Tongue (tissue), 2 donors: Measurements from ENCODE around the gene PATE4. TPM values are rescaled to one million over a fixed set of nuclear protein-coding genes. Genes with fewer than 3 reads are reported as not detected.
A peak's percentile ranks its signal among the peaks of the same experiment; 100 is the strongest.

ENCODE experiments used
- DNase-seq: peaks from one replicate; pipeline ENCODE4 v3.0.0-alpha.2; 2015
- total RNA-seq: library from RNA; depleted of rRNA; stranded (reverse); fragments of >200 nt; gene quantifications from one replicate; pipeline ENCODE4 v1.2.3, GENCODE V29; 2014

PATE4 gene
- total RNA-seq, 1 donor from 2014 or later: not detected

DNA sequence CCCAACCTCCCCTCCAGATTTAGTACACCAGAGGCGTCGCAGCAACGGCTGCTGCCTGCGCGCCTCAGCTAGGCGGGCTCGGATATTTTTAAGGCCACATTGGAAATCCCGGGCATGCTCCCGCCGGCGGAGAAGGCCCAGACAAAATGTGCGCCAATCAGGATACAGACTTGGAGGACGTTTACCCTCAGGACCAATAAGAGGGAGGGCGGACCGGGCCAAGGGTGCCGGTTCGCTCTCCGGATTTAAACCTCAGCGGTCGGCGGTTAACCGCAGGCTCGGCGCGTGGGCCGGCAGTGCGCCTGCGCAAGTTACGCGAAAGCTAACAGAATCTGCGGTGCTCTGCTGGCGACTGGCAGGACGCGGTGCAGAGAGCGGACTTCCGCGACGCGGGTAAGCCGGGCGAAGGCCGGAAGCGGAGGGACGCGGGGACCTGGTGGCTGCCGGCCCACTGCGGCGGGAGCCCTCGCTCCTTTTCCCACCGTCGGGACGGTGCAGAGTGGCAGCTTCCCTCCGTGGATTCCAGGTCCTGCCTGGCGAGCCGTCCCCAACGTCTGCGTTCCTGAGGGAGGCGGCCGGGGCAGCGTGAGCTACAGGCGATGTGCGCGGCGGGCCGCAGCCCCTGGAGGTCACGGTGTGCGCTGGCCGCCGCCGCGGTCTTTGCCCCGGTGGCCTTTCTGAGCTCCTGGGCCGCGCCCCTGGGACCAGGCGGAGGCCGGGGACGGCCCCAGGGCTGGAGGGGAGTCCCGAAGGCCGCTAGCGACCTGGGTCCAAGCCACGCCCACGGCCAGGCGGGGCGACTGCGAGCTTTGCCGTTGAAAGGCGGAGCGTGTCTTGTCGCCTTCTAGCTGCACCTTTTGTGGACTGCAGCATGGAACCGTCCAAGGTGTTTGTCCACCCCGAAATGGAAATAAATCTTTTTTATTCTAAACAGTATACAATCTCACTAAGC, 54.5 kb downstream of the PATE4 start, which contains the start of gene HYLS1:
Gene HYLS1, plus strand, starts transcription at position 296 of the 952 bp plus-strand sequence. CDS start 11,701 bp downstream, outside the sequence.
- peak; percentile 97 for DNase-seq

Other genes starting within 250 kb of the PATE4 start
- 79.4 TPM for gene STT3A, start 240.5 kb upstream of the PATE4 start, total RNA-seq
- 9.1 TPM for gene CHEK1, start 208.2 kb upstream of the PATE4 start, total RNA-seq
- gene ACRV1, start 152.5 kb upstream of the PATE4 start, total RNA-seq: not detected
- not detected for gene PATE1, start 87.0 kb upstream of the PATE4 start, total RNA-seq
- not detected for gene PATE2, start 54.5 kb upstream of the PATE4 start, total RNA-seq
- not detected for gene PATE3, start 45.2 kb upstream of the PATE4 start, total RNA-seq
- 4.6 TPM for gene HYLS1, start 54.4 kb downstream of the PATE4 start, total RNA-seq
- 7.2 TPM for gene PUS3, start 69.9 kb downstream of the PATE4 start, total RNA-seq
- not detected for gene DDX25, start 71.2 kb downstream of the PATE4 start, total RNA-seq
- gene VSIG10L2, start 112.7 kb downstream of the PATE4 start, total RNA-seq: not detected
- gene CDON, start 229.6 kb downstream of the PATE4 start, total RNA-seq: 35.2 TPM